GM18498 (cell line): ENCODE data around the gene ADRB1.

ENCODE experiments used
- ATAC-seq: cut with Tn5 transposase; IDR thresholded peaks from one replicate; pipeline ENCODE4 v1.9.1; 2021; ENCODE audit warnings: mild to moderate bottlenecking, moderate library complexity; ENCODE audit not compliant: unreplicated experiment

ADRB1 gene

DNA sequence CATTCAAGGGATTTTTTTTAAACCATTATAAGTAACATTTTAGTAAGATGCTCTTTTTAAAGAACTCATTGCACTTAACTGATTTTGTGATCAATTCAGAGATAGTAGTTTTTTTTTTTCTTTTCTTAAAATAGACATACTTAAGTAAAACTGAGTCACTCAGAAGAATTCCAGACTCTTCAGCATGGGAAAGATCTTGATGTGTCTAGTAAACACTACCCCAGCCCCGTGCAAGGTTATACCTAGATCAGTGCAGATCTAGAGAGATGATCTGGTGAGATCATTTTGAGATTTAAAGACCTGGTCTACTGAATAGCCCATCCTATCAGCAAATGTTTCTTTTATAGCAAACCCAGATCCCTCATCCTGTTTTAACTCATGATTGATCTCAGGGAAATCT is 8.6 kb downstream of the ADRB1 start:
- ATAC-seq, result no peak

DNA sequence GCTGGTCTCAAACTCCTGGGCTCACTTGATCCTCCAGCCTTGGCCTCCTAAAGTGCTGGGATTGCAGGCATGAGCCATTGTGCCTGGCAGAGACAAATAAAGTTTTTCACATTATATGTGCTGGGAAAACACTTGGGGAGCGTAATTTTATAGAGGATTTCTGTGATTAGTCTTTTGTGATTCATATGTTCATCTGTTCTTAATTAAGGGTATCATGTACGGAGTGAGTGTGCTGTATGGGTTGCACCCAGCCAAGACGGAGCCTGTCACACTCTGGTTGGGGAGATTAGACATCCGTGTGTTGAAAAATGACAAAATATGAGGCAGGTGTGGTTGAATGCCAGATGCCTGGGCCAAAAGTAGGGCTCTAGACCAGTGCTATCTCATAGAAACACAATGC is 10.3 kb downstream of the ADRB1 start:
- ATAC-seq, result no peak

DNA sequence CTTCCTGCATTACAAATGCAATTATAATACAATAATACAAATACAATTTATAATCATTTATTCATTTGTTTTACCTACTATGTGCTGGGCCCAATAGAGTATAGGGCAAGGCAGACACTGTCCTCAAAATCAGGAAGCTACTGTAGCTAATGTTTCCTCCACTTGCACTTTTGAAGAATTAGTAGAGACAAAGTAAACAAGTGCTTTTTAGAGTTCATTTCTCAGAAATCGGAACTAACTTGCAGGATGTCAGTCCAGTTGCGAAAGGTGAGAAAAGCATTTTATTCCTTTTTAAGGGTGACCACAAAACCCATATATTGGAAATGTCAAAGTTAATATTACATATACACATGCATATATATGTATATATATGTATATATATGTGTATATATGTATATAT is 14.2 kb downstream of the ADRB1 start:
- ATAC-seq, result no peak

DNA sequence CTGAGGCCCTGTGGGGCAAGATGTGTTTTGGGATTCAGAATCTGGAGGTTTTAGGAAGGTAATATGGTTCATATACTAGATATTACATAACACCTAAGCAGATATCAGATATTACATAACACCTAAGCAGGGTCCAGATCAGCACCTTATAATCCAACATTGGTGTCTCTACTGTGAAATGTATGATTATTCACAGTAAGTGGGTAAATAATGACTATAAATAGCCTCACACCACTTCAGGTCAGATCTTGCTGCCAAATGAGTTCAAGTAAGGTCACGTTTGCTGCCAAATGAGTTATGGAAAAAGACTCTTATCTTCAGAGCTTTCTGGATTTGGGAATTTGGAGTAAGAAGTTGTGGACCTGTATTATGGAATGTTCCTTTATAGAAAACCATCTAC is 14.6 kb downstream of the ADRB1 start:
- no peak for ATAC-seq

DNA sequence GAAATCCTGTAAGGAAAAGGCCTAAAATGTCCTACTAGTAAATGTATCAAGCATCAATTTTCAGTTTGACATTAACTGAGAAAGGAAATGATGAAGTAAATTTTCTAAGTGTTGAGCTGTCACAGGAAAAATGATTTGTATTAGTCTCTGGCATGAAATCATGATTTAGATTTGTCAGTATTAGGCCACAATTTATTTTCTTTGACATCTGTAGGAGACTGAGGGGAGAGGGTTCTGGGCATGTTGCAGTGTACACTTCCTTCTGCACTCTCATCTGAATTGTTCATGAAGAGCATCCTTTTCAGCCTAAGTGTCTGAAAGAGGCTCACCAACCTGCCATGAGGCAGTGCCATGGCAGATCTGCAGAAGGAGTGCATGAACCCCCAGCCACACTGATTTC is 15.9 kb downstream of the ADRB1 start:
- no peak for ATAC-seq

DNA sequence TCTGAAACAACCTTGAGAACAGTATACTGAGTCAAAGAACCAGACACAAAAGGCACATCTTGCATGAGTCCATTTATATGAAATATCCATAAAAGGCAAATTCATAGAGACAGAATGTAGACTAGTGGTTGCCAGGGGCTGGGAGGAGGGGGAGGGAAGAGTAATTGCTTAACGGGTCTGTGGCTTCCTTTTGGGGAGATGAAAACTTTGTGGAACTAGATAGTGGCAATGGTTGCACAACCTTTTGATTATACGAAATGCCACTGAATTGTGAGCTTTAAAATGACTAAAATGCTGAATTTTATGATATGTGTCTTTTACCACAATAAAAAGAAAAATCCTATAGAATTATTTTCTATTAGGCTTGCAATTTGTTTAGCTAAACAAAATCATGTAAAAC is 16.8 kb downstream of the ADRB1 start:
- ATAC-seq, result no peak

DNA sequence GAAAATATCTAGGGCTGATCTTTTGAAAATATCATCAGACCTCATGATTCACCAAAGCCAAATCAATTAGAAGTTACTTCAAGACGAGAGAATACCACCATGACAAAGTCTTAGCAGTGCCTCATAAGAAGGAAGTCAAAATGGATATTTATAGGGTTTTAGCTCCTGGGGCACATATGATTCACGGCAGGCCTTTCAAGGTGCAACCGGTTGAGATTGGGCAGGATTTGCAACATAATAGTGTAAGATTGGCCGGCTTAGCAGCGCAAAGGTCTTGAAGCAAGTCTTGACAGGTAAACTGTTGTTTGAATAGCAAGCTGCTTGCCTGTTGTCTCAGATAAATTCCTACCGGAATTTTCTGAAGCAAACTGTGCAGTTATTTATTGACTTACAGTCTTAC is 17.5 kb downstream of the ADRB1 start:
- no peak for ATAC-seq

DNA sequence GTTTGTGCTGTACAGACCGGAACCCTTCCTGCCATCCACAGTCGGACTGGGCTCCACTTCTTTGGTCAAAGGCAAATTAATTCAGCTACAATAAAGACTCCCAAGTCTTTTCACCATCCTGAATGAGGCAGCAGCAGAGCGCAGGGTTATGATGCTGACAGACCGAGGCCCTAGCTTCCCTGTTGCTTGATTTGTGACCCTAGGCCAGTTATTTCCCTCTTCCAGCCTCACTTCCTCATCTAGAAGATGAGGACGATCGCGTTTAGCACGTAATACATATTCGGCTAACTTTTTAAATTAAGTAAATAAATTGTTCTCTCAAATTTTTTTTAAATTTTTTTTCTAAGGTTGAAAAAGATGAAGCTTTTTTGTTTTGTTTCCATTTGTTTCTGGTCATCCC is 18.1 kb downstream of the ADRB1 start:
- no peak for ATAC-seq

DNA sequence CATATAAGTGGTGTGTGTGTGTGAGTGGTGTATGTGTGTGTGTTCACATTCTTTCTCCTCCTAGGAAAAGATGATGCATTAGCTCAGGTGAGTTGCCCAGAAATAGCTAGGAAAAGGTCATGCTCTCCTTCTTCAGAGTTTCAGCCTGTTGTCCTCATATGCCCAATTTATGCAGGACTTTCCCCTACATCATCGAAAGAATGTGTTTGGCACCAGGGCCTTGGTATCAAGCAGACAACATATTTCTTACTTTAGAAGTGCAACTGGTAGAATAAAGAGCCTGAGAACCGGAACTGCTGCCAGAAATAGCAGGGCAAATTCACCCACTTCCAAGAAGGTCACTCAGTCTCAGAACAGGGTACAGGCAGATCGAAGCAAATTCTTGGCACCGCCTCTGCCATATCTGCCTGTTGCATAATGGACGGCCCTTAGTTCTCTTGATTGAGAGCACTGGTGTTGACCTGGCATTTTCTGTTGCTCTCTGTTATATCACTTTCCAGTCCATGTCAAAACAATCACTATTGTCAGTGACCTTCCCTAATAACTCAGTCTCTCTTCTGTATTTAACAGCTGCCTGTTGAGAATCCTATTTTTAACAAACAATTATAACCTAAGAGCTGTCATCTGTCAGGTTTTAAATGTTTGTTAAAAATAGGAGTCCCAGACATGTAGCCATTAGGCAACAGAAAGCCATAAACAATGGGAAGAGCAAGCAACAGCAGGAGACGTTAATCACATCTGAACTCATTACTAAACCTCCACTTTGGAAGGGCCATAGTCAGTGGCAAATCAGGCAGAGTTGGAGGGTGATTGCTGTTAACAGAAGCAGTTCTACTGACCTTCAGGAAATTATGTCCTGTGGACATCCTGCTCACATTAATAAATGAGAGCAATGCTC is 20.7 kb downstream of the ADRB1 start:
- no peak for ATAC-seq

DNA sequence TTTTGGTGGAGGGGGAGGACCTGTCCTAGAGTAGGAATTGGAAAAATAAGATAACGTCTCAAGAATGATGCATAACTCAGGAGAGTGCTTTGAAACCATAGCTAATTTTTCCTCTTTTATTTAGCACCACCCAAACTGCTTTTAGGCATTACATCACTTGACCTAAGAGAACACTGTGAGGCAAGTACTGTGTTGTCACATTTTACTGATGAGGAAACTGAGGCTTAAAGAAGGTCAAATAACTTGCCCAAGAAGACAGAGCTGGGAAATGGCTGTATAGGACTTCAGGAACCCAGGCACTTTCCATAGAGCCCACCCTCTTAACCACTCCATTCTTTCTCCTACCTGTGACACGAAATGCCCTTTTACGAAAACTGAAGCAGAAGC is 21.4 kb downstream of the ADRB1 start:
- no peak for ATAC-seq

DNA sequence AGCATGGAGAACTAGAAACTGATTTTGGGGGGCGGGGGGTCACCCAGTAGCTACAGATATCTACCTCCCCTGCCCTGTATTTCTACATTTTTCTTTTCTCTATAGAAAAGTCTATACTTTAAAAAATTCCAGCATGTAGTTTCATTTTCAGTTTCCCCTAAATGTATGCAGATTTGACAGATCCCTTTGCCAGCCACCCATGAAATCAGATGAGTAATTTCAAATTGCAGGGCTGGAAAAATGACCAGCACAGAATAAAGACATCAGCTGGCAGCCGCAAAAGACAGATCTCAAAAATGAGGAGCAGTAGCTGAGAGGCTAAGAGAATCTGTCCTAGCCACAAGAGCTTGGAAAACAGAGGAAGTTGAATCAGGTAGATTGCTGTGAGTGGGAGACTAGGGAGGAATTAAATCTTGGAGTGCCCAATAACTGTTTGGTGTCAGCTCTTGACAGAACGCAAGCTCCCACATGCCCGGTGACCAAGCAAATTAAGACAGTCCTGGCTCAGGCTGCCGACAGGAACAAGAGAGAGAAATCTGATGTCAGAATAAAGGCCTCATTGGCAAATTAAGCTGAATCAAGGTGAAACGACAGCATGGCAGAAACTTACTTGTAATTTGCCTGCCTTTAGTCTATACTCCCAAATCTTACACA is 24.5 kb downstream of the ADRB1 start:
- ATAC-seq, result no peak

DNA sequence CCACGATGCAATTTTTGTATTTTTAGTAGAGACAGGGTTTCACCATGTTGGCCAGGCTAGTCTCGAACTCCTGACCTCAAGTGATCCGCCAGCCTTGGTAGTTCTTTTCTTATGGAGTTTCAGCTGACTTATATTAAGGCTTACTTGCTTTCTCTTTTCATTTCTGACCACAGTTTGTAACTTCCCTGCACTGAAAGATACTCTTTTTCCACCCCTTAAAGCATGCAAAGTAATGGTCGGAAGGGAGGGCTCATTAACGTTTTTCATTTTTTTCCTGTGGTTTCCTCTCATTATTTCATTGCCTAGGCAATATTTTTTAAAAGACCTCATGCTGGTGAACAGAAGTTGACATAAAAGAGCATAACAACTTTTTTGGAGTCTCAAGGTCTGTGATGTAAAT is 27.0 kb downstream of the ADRB1 start:
- peak; percentile 54 for ATAC-seq

DNA sequence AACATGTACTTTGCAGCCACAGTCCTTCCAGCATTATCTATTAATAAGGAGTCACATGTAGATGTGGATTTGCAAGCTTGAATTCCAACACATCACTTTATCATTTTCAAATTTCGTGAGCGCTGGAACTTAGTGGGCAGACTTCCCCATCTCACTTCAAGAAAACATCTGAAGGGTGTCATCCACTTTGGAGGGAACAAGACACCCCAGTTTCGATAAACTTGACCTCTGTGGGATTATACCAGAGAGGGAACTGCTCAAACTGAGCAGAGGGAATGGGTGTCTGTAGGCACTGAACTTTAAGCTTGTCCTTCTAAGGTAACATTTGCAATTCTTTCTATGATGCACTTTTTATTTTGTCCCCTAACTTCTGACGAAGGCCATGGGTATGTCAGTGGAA is 27.5 kb downstream of the ADRB1 start:
- ATAC-seq, result no peak

DNA sequence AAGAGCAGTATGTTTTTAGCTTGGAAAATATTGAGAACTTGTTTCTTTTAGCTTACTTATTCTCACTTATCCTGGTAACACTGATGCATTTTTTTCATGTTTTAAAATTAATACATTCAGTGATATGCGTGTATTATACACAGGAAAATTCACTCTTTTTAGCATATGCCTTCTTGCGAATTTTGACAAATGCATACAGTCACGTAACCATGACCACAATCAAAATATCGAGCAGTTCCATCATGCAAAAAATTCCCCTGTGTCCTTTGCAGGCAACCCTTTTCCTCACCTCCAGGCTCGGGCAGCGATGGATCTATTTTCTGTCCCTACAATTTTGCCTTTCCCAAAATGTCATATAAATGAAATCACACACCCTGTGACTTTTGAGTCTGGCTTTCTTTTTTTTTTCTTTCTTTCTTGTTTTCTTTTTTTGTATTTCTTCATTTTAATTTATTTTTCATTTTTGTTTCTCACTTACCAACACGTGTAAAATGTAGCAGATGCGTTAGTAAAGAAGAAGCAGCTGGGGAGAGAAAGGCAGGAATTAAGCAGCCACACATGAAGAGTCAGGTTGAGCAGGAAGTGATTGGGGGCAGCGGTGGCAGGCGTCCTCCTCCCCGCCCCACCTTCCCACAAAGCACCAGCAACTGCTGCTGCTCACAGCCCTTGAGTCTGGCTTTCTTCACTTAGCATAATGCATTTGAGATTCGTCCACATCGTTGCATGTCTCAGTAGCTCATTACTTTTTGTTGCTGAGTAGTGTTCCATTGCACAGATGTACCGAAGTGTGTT is 29.9 kb downstream of the ADRB1 start:
- ATAC-seq, result peak; percentile 55

DNA sequence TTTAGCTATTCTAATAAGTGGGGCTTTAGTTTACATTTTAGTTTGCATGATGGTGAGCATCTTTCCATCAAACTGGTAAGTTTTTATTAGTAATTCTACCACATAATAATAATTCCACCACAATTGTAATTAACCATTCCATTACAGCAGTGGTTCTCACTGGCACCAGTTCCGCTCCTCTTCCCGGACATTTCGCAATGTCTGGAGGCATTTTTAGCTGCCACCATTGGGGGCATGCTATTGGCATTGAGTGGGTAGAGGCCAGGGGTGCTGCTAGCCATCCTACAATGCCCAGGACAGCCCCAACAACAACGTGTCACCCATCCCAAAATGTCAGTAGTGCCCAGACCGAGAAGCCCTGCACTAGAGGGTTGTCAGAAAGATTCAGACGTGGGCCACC is 31.4 kb downstream of the ADRB1 start:
- ATAC-seq, result no peak

DNA sequence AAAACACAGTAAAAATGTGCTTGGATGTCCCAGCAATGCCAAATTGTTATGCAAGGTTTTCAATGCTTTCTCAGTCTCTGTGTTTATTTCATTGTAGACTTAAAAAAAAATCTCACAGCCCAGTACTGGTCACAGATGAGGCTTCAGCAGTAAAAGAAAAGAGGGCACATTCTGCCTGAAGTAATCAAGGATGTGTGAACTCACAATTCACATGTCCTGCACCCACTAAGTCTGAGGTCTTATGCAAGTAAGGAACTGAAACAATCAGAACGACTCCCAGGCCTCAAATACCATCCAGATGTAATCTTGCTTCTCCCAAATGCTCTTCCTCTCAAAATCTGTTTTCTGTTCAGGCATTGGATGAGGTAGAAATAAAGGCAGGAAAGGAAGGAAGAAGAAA is 33.7 kb downstream of the ADRB1 start:
- ATAC-seq, result no peak

DNA sequence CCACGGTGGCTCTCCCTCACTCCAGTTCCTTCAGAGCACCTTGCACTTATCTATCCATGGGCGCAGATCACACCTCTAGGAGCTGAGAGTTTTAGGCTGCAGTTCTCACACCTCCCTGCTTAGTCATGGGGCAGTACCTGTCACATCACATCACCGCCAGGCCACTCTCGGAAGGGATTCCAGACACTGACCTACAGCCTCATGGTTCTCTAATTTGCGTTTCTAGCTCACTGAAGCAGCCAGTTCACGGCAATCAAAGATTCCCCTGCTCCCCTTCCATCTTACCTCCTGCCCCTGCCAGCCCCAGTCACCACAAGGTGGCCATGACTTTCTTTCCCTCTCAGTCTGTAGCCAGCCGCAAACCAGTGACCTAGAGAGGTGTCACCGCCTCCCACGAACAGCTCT is 34.2 kb downstream of the ADRB1 start:
- ATAC-seq, result no peak

DNA sequence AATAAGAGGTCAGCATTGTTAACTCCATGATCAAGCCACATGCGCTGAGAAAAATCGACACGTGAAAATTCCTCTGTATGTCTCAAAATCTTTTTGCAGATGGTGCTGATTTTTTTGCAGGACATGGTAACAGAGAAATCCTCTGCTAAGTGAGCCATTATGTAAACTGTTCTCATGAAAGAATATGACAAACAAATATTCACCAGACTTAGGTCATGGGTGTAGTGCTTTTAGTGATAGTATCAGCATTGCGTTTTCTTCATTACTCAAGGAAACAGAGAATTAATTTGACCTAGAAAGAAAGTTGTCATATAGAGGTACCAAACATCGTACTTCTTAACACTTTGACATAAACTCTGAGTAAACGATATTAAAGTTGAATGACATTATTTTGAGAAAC is 34.7 kb downstream of the ADRB1 start:
- ATAC-seq, result no peak

DNA sequence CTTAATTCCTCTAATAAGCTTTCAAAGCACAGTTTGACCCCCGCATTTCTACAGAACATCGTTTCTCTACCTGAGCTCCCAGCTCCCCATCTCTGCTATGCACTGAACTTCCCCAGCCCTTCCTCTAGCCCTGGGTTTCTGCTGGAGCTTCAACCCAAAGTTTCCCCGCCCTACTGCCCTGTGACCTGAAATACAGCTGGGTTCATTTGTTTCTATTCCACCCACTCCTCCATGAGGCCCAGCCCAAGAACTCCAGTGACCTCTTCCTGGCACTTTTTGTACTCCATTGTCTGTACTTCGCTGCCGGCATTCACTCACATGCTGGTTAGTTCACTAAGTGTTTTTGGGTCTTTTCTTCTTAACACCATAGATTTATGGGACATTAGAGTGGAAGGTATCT is 35.8 kb downstream of the ADRB1 start:
- no peak for ATAC-seq

DNA sequence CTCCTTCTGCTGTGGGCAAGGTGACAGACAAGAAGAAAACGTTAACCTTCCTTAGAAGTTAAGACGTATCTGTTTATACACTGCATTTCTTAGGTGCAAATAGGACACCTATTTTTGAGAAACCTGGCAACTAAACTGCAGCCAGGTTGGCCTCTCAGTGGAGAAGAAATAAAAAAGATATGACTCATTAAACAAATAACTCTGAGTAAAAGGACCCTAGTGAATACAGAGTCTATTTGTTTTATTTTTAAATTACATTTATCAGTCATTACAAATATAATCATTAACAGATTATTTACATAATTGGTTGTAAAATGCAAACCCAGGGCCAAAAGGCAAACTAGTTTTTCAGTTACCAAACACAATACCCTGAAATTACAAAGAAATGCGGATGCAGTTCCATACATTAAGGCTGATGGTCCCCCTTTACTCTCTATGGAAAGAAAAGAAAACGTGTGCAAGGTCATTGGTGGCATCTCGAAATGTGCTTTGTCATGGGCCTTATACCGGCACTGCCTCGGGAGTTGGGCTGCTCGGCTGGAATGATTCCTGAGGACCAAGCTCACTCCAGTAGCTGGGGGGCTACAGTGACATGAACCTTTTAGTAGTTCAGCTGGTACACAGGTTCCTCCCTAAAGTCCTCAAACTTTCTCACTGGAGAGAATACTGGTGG is 38.4 kb downstream of the ADRB1 start:
- no peak for ATAC-seq

DNA sequence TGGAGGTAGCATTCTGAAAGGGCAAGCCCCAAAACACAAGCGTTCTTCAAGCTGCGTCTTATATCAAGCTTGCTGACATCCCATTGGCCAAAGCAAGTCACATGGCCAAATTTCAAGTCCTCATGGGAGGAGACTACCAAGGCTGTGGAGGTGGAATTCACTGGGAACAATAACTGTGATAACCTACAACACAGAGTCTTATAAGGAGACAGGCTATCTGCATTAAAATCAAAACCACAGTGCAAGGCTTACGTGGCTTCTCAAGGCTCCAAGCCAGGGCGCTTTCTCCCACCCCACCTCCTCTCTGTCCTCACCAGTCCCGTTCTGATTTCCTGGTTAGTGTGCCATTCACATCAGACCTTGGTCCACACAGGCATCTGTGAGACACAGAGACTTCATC is 39.4 kb downstream of the ADRB1 start:
- ATAC-seq, result no peak
